H9 (cell line): ENCODE data around the gene NEGR1. TPM values are rescaled to one million over a fixed set of nuclear protein-coding genes. Genes with fewer than 3 reads are reported as not detected.

Experiments
- DNase-seq: peaks from one replicate; pipeline ENCODE4 v3.0.0-alpha.2; 2017
- H2AFZ ChIP-seq: one replicate; pipeline ENCODE4 v1.6.1; 2013; ENCODE audit warnings: mild to moderate bottlenecking, low read length, control low read depth, moderate library complexity
- H2AK5ac ChIP-seq: 2 replicates; pipeline ENCODE4 v1.6.1; 2013; ENCODE audit warnings: low read length, control low read depth, mixed read lengths; ENCODE audit not compliant: insufficient read length
- H2BK120ac ChIP-seq: one replicate; pipeline ENCODE4 v1.6.1; 2013; ENCODE audit warnings: low read depth, mild to moderate bottlenecking, low read length, control low read depth, inconsistent platforms; ENCODE audit not compliant: poor library complexity, severe bottlenecking
- H2BK12ac ChIP-seq: 2 replicates; pipeline ENCODE4 v1.6.1; 2013; ENCODE audit warnings: low read length, control low read depth, mixed read lengths, low read depth; ENCODE audit not compliant: insufficient read length
- H2BK15ac ChIP-seq: 2 replicates; pipeline ENCODE4 v1.6.1; 2013; ENCODE audit warnings: low read depth, low read length, control low read depth
- H2BK20ac ChIP-seq: one replicate; pipeline ENCODE4 v1.6.1; 2013; ENCODE audit warnings: low read depth, mild to moderate bottlenecking, low read length, control low read depth, inconsistent platforms; ENCODE audit not compliant: poor library complexity, severe bottlenecking
- H2BK5ac ChIP-seq: 2 replicates; pipeline ENCODE4 v1.6.1; 2013; ENCODE audit warnings: low read length, control low read depth, mixed read lengths; ENCODE audit not compliant: insufficient read length
- H3K14ac ChIP-seq: 2 replicates; pipeline ENCODE4 v1.6.1; 2013; ENCODE audit warnings: low read length, control low read depth; ENCODE audit not compliant: insufficient read depth
- H3K18ac ChIP-seq: 2 replicates; pipeline ENCODE4 v1.6.1; 2013; ENCODE audit warnings: low read depth, mild to moderate bottlenecking, mixed read lengths, low read length, control low read depth; ENCODE audit not compliant: insufficient read length
- H3K23ac ChIP-seq: 2 replicates; pipeline ENCODE4 v1.6.1; 2013; ENCODE audit warnings: low read length, control low read depth, mixed read lengths, low read depth; ENCODE audit not compliant: insufficient read length
- H3K23me2 ChIP-seq: 2 replicates; pipeline ENCODE4 v1.6.1; 2013; ENCODE audit warnings: low read depth, mild to moderate bottlenecking, mixed read lengths, low read length, control low read depth; ENCODE audit not compliant: insufficient read length, poor library complexity, severe bottlenecking
- H3K27ac ChIP-seq: 2 replicates; pipeline ENCODE4 v1.5.1; 2013; ENCODE audit warnings: low read length, control low read depth, mixed read lengths, low read depth; ENCODE audit not compliant: insufficient read length
- H3K27me3 ChIP-seq: 2 replicates; pipeline ENCODE4 v1.6.1; 2013; ENCODE audit warnings: low read length, control low read depth, inconsistent platforms; ENCODE audit not compliant: insufficient read depth
- H3K4ac ChIP-seq: 2 replicates; pipeline ENCODE4 v1.6.1; 2013; ENCODE audit warnings: low read depth, mild to moderate bottlenecking, control low read depth, inconsistent platforms, low read length, moderate library complexity
- H3K4me1 ChIP-seq: 2 replicates; pipeline ENCODE4 v1.6.1; 2013; ENCODE audit warnings: low read length, control low read depth, inconsistent platforms; ENCODE audit not compliant: insufficient read depth
- H3K4me2 ChIP-seq: 2 replicates; pipeline ENCODE4 v1.6.1; 2013; ENCODE audit warnings: low read length, control low read depth, mixed read lengths; ENCODE audit not compliant: insufficient read length, insufficient read depth
- H3K56ac ChIP-seq: 2 replicates; pipeline ENCODE4 v1.6.1; 2013; ENCODE audit warnings: low read depth, mild to moderate bottlenecking, mixed read lengths, low read length, control low read depth; ENCODE audit not compliant: insufficient read length
- H3K79me1 ChIP-seq: 2 replicates; pipeline ENCODE4 v1.6.1; 2013; ENCODE audit warnings: low read depth, mild to moderate bottlenecking, moderate library complexity, low read length, control low read depth, inconsistent platforms; ENCODE audit not compliant: insufficient read depth, poor library complexity, severe bottlenecking
- H3K79me2 ChIP-seq: 2 replicates; pipeline ENCODE4 v1.6.1; 2013; ENCODE audit warnings: low read length, control low read depth, inconsistent platforms; ENCODE audit not compliant: insufficient read depth
- H3K9ac ChIP-seq: 2 replicates; pipeline ENCODE4 v1.6.1; 2013; ENCODE audit warnings: low read length, control low read depth, mixed read lengths; ENCODE audit not compliant: insufficient read length; ENCODE audit errors: extremely low read depth
- H3K9me3 ChIP-seq: one replicate; pipeline ENCODE4 v1.6.1; 2013; ENCODE audit warnings: low read depth, low read length, inconsistent platforms; ENCODE audit not compliant: control insufficient read depth
- H3T11ph ChIP-seq: one replicate; pipeline ENCODE4 v1.6.1; 2013; ENCODE audit warnings: mild to moderate bottlenecking, low read length, control low read depth, inconsistent platforms
- H4K20me1 ChIP-seq: one replicate; pipeline ENCODE4 v1.6.1; 2013; ENCODE audit not compliant: control insufficient read depth, insufficient read length, insufficient read depth
- H4K5ac ChIP-seq: 2 replicates; pipeline ENCODE4 v1.6.1; 2013; ENCODE audit warnings: low read depth, mild to moderate bottlenecking, mixed read lengths, low read length, control low read depth; ENCODE audit not compliant: insufficient read length
- H4K8ac ChIP-seq: replicated peaks from 2 replicates; pipeline ENCODE4 v1.6.1; 2013; ENCODE audit warnings: low read length, control low read depth, mixed read lengths, low read depth; ENCODE audit not compliant: insufficient read length
- H4K91ac ChIP-seq: 2 replicates; pipeline ENCODE4 v1.6.1; 2013; ENCODE audit warnings: low read depth, mild to moderate bottlenecking, moderate library complexity, mixed read lengths, low read length, control low read depth; ENCODE audit not compliant: insufficient read length
- H3K27ac Mint-ChIP-seq, 3 experiments: 2 replicates in 2 of 3; 3 replicates in 1 of 3; pipeline ENCODE4 v1.8.0; 2020 to 2021; ENCODE audit warnings: mixed read lengths in 3 of 3, mild to moderate bottlenecking in 1 of 3, moderate library complexity in 1 of 3
- H3K27me3 Mint-ChIP-seq: 2 replicates; pipeline ENCODE4 v1.8.0; 2021; ENCODE audit warnings: low read depth, mild to moderate bottlenecking, moderate library complexity, mixed read lengths
- H3K36me3 Mint-ChIP-seq, 3 experiments: 2 replicates in 2 of 3; 3 replicates in 1 of 3; pipeline ENCODE4 v1.8.0; 2020 to 2021; ENCODE audit warnings: low read depth in 3 of 3, mixed read lengths in 3 of 3; ENCODE audit not compliant: insufficient read depth in 1 of 3
- H3K4me1 Mint-ChIP-seq, 2 experiments: 2 replicates each; pipeline ENCODE4 v1.8.0; 2020; ENCODE audit warnings: mixed read lengths in 2 of 2
- H3K4me3 Mint-ChIP-seq, 2 experiments: 2 replicates in 1 of 2; 3 replicates in 1 of 2; pipeline ENCODE4 v1.8.0; 2020 to 2021; ENCODE audit warnings: mild to moderate bottlenecking in 2 of 2, mixed read lengths in 2 of 2, moderate library complexity in 1 of 2
- H3K9me3 Mint-ChIP-seq, 2 experiments: 2 replicates in 1 of 2; 3 replicates in 1 of 2; pipeline ENCODE4 v1.8.0; 2020; ENCODE audit warnings: mild to moderate bottlenecking in 2 of 2, mixed read lengths in 2 of 2, moderate library complexity in 1 of 2
- CTCF ChIP-seq: fragments of 200-600 bp; sonication (generic); conservative IDR thresholded peaks from 3 replicates; pipeline ENCODE4 v1.8.0; 2021; ENCODE audit warnings: antibody characterized with exemption, mild to moderate bottlenecking
- WGBS: extraction: QIAGEN DNeasy Blood & Tissue Kit; methylation state at CpG from one replicate; pipeline ENCODE4 v1.1.7; 2013; ENCODE audit warnings: missing lambda C conversion rate, low lambda C conversion rate, mixed read lengths; ENCODE audit not compliant: insufficient read length; ENCODE audit errors: extremely low coverage; 5-methylcytosine and 5-hydroxymethylcytosine counted together
- total RNA-seq: library from RNA; stranded (reverse); gene quantifications from 2 replicates; pipeline ENCODE4 v1.2.1, GENCODE V29; 2021

NEGR1 gene
- total RNA-seq, 1 experiment from 2014 or later = 0.13 TPM

- no CpG with 5 or more reads among the region's 4 CpGs for WGBS
- Histone ChIP-seq H3K79me2 (no peaks in the 10 kb centered on the region), H3K9ac (no peak overlapping the region), H3K9me3 (no peaks in the 10 kb centered on the region), H2AK5ac (no peak overlapping the region), H3T11ph (no peak overlapping the region), H2BK15ac (no peak overlapping the region), H3K14ac (no peak overlapping the region), H3K4me1 (no peaks in the 10 kb centered on the region), H3K27ac (no peak overlapping the region), H3K4me2 (no peak overlapping the region), H3K23ac (no peak overlapping the region), H4K8ac (no peak overlapping the region), H2BK20ac (no peak overlapping the region), H2BK120ac (no peak overlapping the region), H3K18ac (no peak overlapping the region), H4K20me1 (no peaks in the 10 kb centered on the region), H3K23me2 (no peaks in the 10 kb centered on the region), H2AFZ (no peak overlapping the region), H3K79me1 (no peaks in the 10 kb centered on the region), H3K4ac (no peak overlapping the region), H4K5ac (no peak overlapping the region), H2BK5ac (no peak overlapping the region), H4K91ac (no peak overlapping the region), H3K27me3 (no peaks in the 10 kb centered on the region), H3K56ac (no peak overlapping the region), H2BK12ac (no peak overlapping the region)
- no peaks in the 10 kb centered on the region for H3K9me3 Mint-ChIP-seq
- H3K4me1 Mint-ChIP-seq = no peaks in the 10 kb centered on the region
- H3K27ac Mint-ChIP-seq = no peak overlapping the region
- H3K36me3 Mint-ChIP-seq = no peaks in the 10 kb centered on the region
- no peak for DNase-seq
- no peak for TF ChIP-seq CTCF
- H3K27me3 Mint-ChIP-seq = no peaks in the 10 kb centered on the region
- no peak overlapping the region for H3K4me3 Mint-ChIP-seq
These were observed 160.0 kb downstream of the NEGR1 start for GRCh38 chr1:72122099-72122880.
